CD14-positive monocyte (primary cell): ENCODE measurements around the gene TOM1. TPM values are rescaled to one million over a fixed set of nuclear protein-coding genes. Genes with fewer than 3 reads are reported as not detected.

Experiments used
- DNase-seq, 3 donors: peaks; one replicate each; pipeline ENCODE4 v3.0.0-alpha.2; 2011 to 2022
- H2AFZ ChIP-seq: 2 replicates; pipeline ENCODE4 v1.6.0; 2012; ENCODE audit warnings: mild to moderate bottlenecking, low read depth, low read length, inconsistent platforms; ENCODE audit not compliant: insufficient read depth, poor library complexity, severe bottlenecking
- H3K27ac ChIP-seq, 2 donors: 1 replicate in 1 of 2; 2 replicates in 1 of 2; pipeline ENCODE4 v1.5.1; 2012 to 2013; ENCODE audit warnings: low read length in 2 of 2, control low read depth in 1 of 2, inconsistent platforms in 1 of 2, low read depth in 1 of 2, mild to moderate bottlenecking in 1 of 2
- H3K27me3 ChIP-seq, 2 donors: one replicate each; pipeline versions ENCODE4 v1.6.0 to v1.6.1; 2011 to 2013; ENCODE audit warnings: low read length in 2 of 2; ENCODE audit not compliant: control insufficient read depth in 2 of 2, insufficient read depth in 2 of 2
- H3K36me3 ChIP-seq, 2 donors: replicated peaks in 1 of 2; 1 replicate in 1 of 2; 2 replicates in 1 of 2; pipeline versions ENCODE4 v1.5.1 to v1.6.1; 2012 to 2013; ENCODE audit warnings: low read length in 2 of 2, control low read depth in 1 of 2, inconsistent platforms in 1 of 2, mild to moderate bottlenecking in 1 of 2; ENCODE audit not compliant: insufficient read depth in 2 of 2, control insufficient read depth in 1 of 2
- H3K4me1 ChIP-seq, 2 donors: 1 replicate in 1 of 2; 2 replicates in 1 of 2; pipeline versions ENCODE4 v1.5.1 to v1.6.1; 2012 to 2013; ENCODE audit warnings: low read length in 2 of 2, control low read depth in 1 of 2, inconsistent platforms in 1 of 2, mild to moderate bottlenecking in 1 of 2, moderate library complexity in 1 of 2; ENCODE audit not compliant: insufficient read depth in 2 of 2, control insufficient read depth in 1 of 2
- H3K4me2 ChIP-seq: replicated peaks from 2 replicates; pipeline ENCODE3; 2012; ENCODE audit warnings: low read length, moderate library complexity, mild to moderate bottlenecking; ENCODE audit not compliant: poor library complexity, severe bottlenecking; ENCODE audit errors: extremely low read depth
- H3K4me3 ChIP-seq, 3 experiments: fragments of 200-600 bp in 1 of 3; sonication (generic) in 1 of 3; replicated peaks in 1 of 3; 1 replicate in 2 of 3; 2 replicates in 1 of 3; pipeline ENCODE4 v1.5.1; 2011 to 2013; ENCODE audit warnings: low read length in 3 of 3, mild to moderate bottlenecking in 3 of 3, control low read depth in 2 of 3, low read depth in 2 of 3, inconsistent platforms in 1 of 3, moderate library complexity in 1 of 3
- H3K79me2 ChIP-seq: 2 replicates; pipeline ENCODE4 v1.6.0; 2012; ENCODE audit warnings: mild to moderate bottlenecking, control low read depth, inconsistent platforms, low read length, moderate library complexity; ENCODE audit not compliant: insufficient read depth
- H3K9ac ChIP-seq: 2 replicates; pipeline ENCODE4 v1.6.0; 2017; ENCODE audit warnings: low read length, mild to moderate bottlenecking; ENCODE audit not compliant: insufficient read depth, poor library complexity, severe bottlenecking
- H3K9me3 ChIP-seq, 2 donors: replicated peaks in 1 of 2; 1 replicate in 1 of 2; 2 replicates in 1 of 2; pipeline versions ENCODE4 v1.5.1 to v1.6.1; 2012 to 2013; ENCODE audit warnings: low read length in 2 of 2, control low read depth in 1 of 2; ENCODE audit not compliant: control insufficient read depth in 1 of 2, insufficient read depth in 1 of 2
- H4K20me1 ChIP-seq: 2 replicates; pipeline ENCODE4 v1.6.0; 2012; ENCODE audit warnings: mild to moderate bottlenecking, low read length, control low read depth, moderate library complexity; ENCODE audit not compliant: insufficient read depth
- H3K27ac Mint-ChIP-seq, 7 donors: one replicate each; pipeline ENCODE4 v1.8.0; 2020; ENCODE audit warnings: mild to moderate bottlenecking in 7 of 7, mixed read lengths in 7 of 7, moderate library complexity in 6 of 7, inconsistent platforms in 2 of 7
- H3K27me3 Mint-ChIP-seq, 3 donors: one replicate each; pipeline ENCODE4 v1.8.0; 2021 to 2022; ENCODE audit warnings: low read depth in 3 of 3, mild to moderate bottlenecking in 3 of 3, mixed read lengths in 3 of 3, moderate library complexity in 3 of 3, inconsistent platforms in 1 of 3
- H3K36me3 Mint-ChIP-seq, 2 donors: one replicate each; pipeline ENCODE4 v1.8.0; 2020; ENCODE audit warnings: mixed read lengths in 2 of 2, inconsistent platforms in 1 of 2, mild to moderate bottlenecking in 1 of 2
- H3K4me1 Mint-ChIP-seq: one replicate; pipeline ENCODE4 v1.8.0; 2020; ENCODE audit warnings: mild to moderate bottlenecking, mixed read lengths
- H3K4me3 Mint-ChIP-seq, 2 donors: one replicate each; pipeline ENCODE4 v1.8.0; 2020; ENCODE audit warnings: mild to moderate bottlenecking in 2 of 2, mixed read lengths in 2 of 2, moderate library complexity in 1 of 2
- H3K9me3 Mint-ChIP-seq, 7 donors: one replicate each; pipeline ENCODE4 v1.8.0; 2020 to 2022; ENCODE audit warnings: mixed read lengths in 7 of 7, mild to moderate bottlenecking in 6 of 7, moderate library complexity in 6 of 7, inconsistent platforms in 2 of 7
- CTCF ChIP-seq: fragments of 200-600 bp; IDR thresholded peaks from one replicate; pipeline ENCODE4 v1.8.0; 2022; ENCODE audit warnings: antibody characterized with exemption, mild to moderate bottlenecking
- WGBS: methylation state at CpG from one replicate; pipeline ENCODE4 v1.1.5; 2013; ENCODE audit warnings: missing lambda C conversion rate; ENCODE audit not compliant: insufficient coverage; 5-methylcytosine and 5-hydroxymethylcytosine counted together
- intact Hi-C, 2 donors: fragments of 100-400 bp; cut with micrococcal nuclease; formaldehyde crosslinking; loops; one replicate each; pipeline versions ENCODE4 v1.15.0 to v1.15.1; 2023
- polyA plus RNA-seq, 3 donors: library from polyadenylated mRNA; depleted of rRNA in 1 of 3; unstranded in 2 of 3; stranded (reverse) in 1 of 3; fragments of 300-500 nt in 2 of 3; fragments of >200 nt in 1 of 3; fragmentation: Illumina TruSeq in 2 of 3; gene quantifications; 1 replicate in 2 of 3; 2 replicates in 1 of 3; pipeline ENCODE4 v1.2.3, GENCODE V29; 2012 to 2021

The TOM1 gene
- polyA plus RNA-seq, 3 donors: 80.5 to 167 (median 120) TPM

- Histone ChIP-seq H3K4me1 (no peaks in the 10 kb centered on the region), H3K9ac (no peak overlapping the region), H3K4me3 (no peak overlapping the region), H4K20me1 (peaks cover 99% of the 10 kb centered on the region), H3K36me3 (peaks cover 81 to 98% of the 10 kb centered on the region in 2 donors), H3K9me3 (no peaks in the 10 kb centered on the region), H3K4me2 (no peak overlapping the region), H3K79me2 (peaks cover 56% of the 10 kb centered on the region), H3K27ac (peak overlapping the region in 1 of 2 donors; percentile 47), H3K27me3 (no peaks in the 10 kb centered on the region), H2AFZ (no peak overlapping the region)
- Mint-ChIP-seq H3K4me3 (no peak overlapping the region), H3K4me1 (no peaks in the 10 kb centered on the region), H3K27me3 (peaks cover 0 to 2% (median 0%) of the 10 kb centered on the region in 3 donors), H3K36me3 (peaks cover 92 to 95% of the 10 kb centered on the region in 2 donors), H3K9me3 (no peaks in the 10 kb centered on the region), H3K27ac (peak overlapping the region in 2 of 7 donors; percentile 15 to 60)
- no peak for TF ChIP-seq CTCF
- no peak for DNase-seq
- intact Hi-C loops: no loop called here
- 97% methylated on average over 18 of the region's 18 CpGs for WGBS
Measured at GRCh38 chr22:35319244-35319985, 19.7 kb downstream of the TOM1 start.

GRCh38 chr22:35322126-35322525 lies 22.4 kb downstream of the TOM1 start:
- H3K4me3 ChIP-seq: no peak overlapping the region
- peaks cover 29% of the 10 kb centered on the region for H3K79me2 ChIP-seq
- H3K27ac ChIP-seq: peak overlapping the region in 1 of 2 donors; percentile 15
- WGBS: 100% methylated on average over 6 of the region's 10 CpGs
- no peaks in the 10 kb centered on the region for H3K27me3 ChIP-seq
- intact Hi-C loops: no loop called here
- no peak overlapping the region for H3K9ac ChIP-seq
- no peak for TF ChIP-seq CTCF
- Mint-ChIP-seq H3K9me3 (no peaks in the 10 kb centered on the region), H3K27ac (peak overlapping the region in 3 of 7 donors; percentile 53 to 66 (median 57)), H3K36me3 (peaks cover 96 to 100% of the 10 kb centered on the region in 2 donors), H3K4me1 (peaks cover 4% of the 10 kb centered on the region), H3K4me3 (no peak overlapping the region), H3K27me3 (no peaks in the 10 kb centered on the region)
- no peak for DNase-seq
- H2AFZ ChIP-seq: no peak overlapping the region
- H3K36me3 ChIP-seq: peaks cover 97 to 100% of the 10 kb centered on the region in 2 donors
- H3K9me3 ChIP-seq: no peaks in the 10 kb centered on the region
- no peak overlapping the region for H3K4me2 ChIP-seq
- H3K4me1 ChIP-seq: peaks cover 3% of the 10 kb centered on the region in 2 donors
- peaks cover 72% of the 10 kb centered on the region for H4K20me1 ChIP-seq
